Measurements from ENCODE around the gene ATP2B2. TPM values are rescaled to one million over a fixed set of nuclear protein-coding genes. Genes with fewer than 3 reads are reported as not detected.
A peak's percentile ranks its signal among the peaks of the same experiment; 100 is the strongest.

The ATP2B2 gene
- total RNA-seq, 1 experiment from 2014 or later = 0.22 TPM

DNA sequence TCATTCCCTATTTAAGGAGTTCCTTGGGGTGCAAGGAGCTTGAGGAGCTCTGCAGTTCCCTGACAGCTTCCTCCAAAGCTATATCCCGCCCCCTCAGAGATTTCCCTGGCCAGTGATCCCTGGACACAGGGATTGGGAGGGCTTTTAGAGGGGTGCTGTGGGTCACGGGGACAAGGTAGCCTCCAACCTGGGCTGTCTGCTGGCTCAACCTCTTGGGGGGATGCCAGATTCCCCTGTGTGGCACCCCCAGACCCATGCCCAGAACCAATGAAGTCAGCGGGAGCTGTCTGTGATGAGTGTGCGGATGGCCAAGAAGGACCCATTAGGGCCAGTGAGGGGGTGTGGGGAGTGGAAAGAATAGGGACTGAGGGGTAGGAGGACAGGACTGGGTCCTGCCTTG, 21.0 kb upstream of the ATP2B2 start:
- no peak for DNase-seq
- no peaks in the 10 kb centered on the region for H3K9me3 ChIP-seq (ENCODE audit: low read length)
- no peak overlapping the region for H2AFZ ChIP-seq (ENCODE audit: low read length)

DNA sequence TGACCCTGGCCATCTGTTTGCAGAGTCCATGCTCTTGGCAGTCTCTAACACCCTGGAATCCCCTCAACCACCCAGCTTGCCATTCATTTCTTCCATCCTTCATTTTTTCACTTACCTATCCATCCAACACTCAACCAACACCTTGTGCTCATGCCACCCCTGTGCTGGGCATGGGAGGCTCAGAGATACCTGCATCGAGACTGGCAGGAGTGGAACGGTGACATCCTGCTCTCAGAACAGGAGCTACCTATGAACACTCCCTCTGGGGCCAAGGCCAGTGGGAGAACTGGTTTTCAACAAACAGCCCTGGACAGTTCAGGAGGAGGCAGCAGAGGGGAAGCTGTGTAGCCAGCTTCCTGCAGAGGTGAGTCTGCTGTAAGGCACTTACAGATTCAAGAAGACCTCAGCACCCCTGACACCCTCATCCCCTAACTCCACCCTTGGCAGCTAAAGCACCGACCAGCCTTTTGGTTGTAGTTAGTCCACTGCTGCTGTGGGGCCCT, 19.5 kb upstream of the ATP2B2 start:
- Histone ChIP-seq H3K4me3 (ENCODE audit: low read length) (no peak overlapping the region), H3K79me2 (ENCODE audit: low read length) (no peaks in the 10 kb centered on the region), H3K9me2 (replicated peaks; ENCODE audit: insufficient read depth, low read length) (no peaks in the 10 kb centered on the region), H2AFZ (ENCODE audit: low read length) (no peak overlapping the region), H3K27ac (ENCODE audit: low read length) (no peak overlapping the region), H4K20me1 (ENCODE audit: insufficient read depth, low read depth, low read length) (no peaks in the 10 kb centered on the region; the same call in 1 of the 2 replicates), H3K4me1 (ENCODE audit: low read length) (peaks cover 5% of the 10 kb centered on the region; the same call in 1 of the 2 replicates), H3K36me3 (ENCODE audit: insufficient read depth, low read length) (no peaks in the 10 kb centered on the region), H3K27me3 (ENCODE audit: low read length) (no peaks in the 10 kb centered on the region), H3K9me3 (ENCODE audit: low read length) (no peaks in the 10 kb centered on the region), H3K4me2 (ENCODE audit: low read depth, low read length, poor library complexity, severe bottlenecking) (no peak overlapping the region), H3K9ac (ENCODE audit: low read length) (no peak overlapping the region)
- no peak for DNase-seq

More for the DNA sequence above, 21.0 kb upstream of the ATP2B2 start:
- no peaks in the 10 kb centered on the region for H3K9me2 ChIP-seq (replicated peaks; ENCODE audit: insufficient read depth, low read length)
- no peaks in the 10 kb centered on the region; the same call in 1 of the 2 replicates for H4K20me1 ChIP-seq (ENCODE audit: insufficient read depth, low read depth, low read length)
- H3K4me2 ChIP-seq (ENCODE audit: low read depth, low read length, poor library complexity, severe bottlenecking) = no peak overlapping the region
- H3K9ac ChIP-seq (ENCODE audit: low read length) = no peak overlapping the region
- H3K36me3 ChIP-seq (ENCODE audit: insufficient read depth, low read length) = no peaks in the 10 kb centered on the region
- no peaks in the 10 kb centered on the region for H3K79me2 ChIP-seq (ENCODE audit: low read length)
- no peaks in the 10 kb centered on the region for H3K27me3 ChIP-seq (ENCODE audit: low read length)
- H3K4me1 ChIP-seq (ENCODE audit: low read length) = peaks cover 5% of the 10 kb centered on the region; the same call in 1 of the 2 replicates
- H3K4me3 ChIP-seq (ENCODE audit: low read length) = no peak overlapping the region
- H3K27ac ChIP-seq (ENCODE audit: low read length) = no peak overlapping the region

DNA sequence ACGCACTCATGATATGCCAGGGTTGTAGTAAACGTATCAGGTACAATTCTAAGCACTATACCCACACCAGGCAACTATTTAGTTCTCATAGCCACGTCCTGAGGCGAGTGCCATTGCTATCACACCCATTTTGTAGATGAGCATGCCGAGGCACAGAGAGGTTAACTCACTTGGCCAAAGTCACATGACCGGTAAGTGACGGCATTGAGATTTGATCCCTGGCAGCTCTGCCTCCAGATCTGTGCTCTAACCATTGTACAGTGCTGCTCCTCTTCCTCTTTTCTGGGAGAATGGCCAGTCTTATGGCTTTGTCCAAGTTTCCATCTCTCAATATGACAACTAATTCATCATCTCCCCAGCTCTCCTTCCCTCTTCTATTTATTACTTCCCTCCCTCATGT, 18.9 kb upstream of the ATP2B2 start:
- H3K4me2 ChIP-seq (ENCODE audit: low read depth, low read length, poor library complexity, severe bottlenecking) = no peak overlapping the region
- H3K4me1 ChIP-seq (ENCODE audit: low read length) = peaks cover 5% of the 10 kb centered on the region; the same call in 1 of the 2 replicates
- H3K4me3 ChIP-seq (ENCODE audit: low read length) = no peak overlapping the region

DNA sequence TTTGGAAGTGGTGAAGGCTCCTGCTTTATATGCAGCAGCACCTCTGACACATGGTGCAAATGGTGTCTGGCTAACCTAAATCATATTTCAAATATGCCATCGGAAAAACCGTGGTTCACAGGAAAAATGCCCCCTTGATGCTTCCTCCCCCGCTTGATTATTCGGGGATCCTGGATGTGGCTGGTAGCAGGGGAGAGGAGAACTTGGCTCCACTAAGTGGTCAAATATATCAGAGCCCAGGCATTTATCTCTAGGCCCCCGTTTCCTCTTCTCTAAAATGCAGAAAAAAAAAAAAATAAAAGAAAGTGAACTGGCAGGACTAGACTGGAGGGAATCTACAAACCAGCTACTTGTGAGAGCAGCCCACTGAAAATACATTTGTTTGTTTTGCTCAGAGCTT, 18.2 kb upstream of the ATP2B2 start:
- no peak overlapping the region for H3K27ac ChIP-seq (ENCODE audit: low read length)
- H3K9me3 ChIP-seq (ENCODE audit: low read length) = no peaks in the 10 kb centered on the region
- H3K36me3 ChIP-seq (ENCODE audit: insufficient read depth, low read length) = no peaks in the 10 kb centered on the region
- DNase-seq = no peak
- no peak overlapping the region for H2AFZ ChIP-seq (ENCODE audit: low read length)
- no peaks in the 10 kb centered on the region for H3K9me2 ChIP-seq (replicated peaks; ENCODE audit: insufficient read depth, low read length)
- no peaks in the 10 kb centered on the region for H4K20me1 ChIP-seq (ENCODE audit: insufficient read depth, low read depth, low read length)
- H3K4me3 ChIP-seq (ENCODE audit: low read length) = no peak overlapping the region
- no peak overlapping the region for H3K9ac ChIP-seq (ENCODE audit: low read length)
- H3K4me1 ChIP-seq (ENCODE audit: low read length) = peaks cover 6% of the 10 kb centered on the region
- no peak overlapping the region for H3K4me2 ChIP-seq (ENCODE audit: low read depth, low read length, poor library complexity, severe bottlenecking)
- H3K27me3 ChIP-seq (ENCODE audit: low read length) = no peaks in the 10 kb centered on the region
- H3K79me2 ChIP-seq (ENCODE audit: low read length) = no peaks in the 10 kb centered on the region

More for the DNA sequence above, 18.9 kb upstream of the ATP2B2 start:
- Histone ChIP-seq H3K9ac (ENCODE audit: low read length) (no peak overlapping the region), H3K27me3 (ENCODE audit: low read length) (no peaks in the 10 kb centered on the region), H3K9me3 (ENCODE audit: low read length) (no peaks in the 10 kb centered on the region), H3K27ac (ENCODE audit: low read length) (no peak overlapping the region), H3K9me2 (replicated peaks; ENCODE audit: insufficient read depth, low read length) (no peaks in the 10 kb centered on the region), H4K20me1 (ENCODE audit: insufficient read depth, low read depth, low read length) (no peaks in the 10 kb centered on the region; the same call in 1 of the 2 replicates), H3K79me2 (ENCODE audit: low read length) (no peaks in the 10 kb centered on the region), H3K36me3 (ENCODE audit: insufficient read depth, low read length) (no peaks in the 10 kb centered on the region), H2AFZ (ENCODE audit: low read length) (no peak overlapping the region)
- no peak for DNase-seq

DNA sequence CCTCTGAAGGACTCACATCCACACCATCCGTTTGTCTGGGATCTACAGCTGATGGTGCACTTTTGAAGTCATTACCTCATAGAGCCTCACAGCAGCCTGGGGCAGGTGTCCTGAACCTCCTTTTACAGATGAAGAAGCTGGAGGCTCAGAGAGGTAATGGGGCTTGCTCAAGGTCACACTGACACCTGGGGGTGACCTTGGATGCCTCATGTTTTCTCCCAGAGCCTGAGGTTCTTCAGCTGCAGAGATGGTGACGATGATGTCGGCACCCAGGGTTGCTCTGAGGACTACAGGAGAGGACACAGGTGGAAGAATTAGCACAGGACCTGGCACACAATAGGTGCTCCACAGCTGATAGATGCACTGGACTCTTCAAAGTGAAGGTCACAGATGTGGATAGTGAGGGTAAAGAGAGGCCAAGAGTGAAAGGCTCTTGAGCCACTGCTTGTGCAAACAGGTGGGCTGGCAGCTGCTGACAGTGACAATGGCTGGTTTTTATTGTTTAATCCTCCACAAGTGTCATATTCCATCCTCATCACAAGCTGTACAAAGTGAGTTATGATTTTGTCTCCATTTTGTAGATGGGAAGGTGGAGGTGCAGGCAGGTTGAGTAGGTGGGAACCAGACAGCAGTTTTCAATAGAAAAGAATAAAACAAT, 17.4 kb upstream of the ATP2B2 start:
- Histone ChIP-seq H3K9me3 (ENCODE audit: low read length) (no peaks in the 10 kb centered on the region), H3K9me2 (replicated peaks; ENCODE audit: insufficient read depth, low read length) (no peaks in the 10 kb centered on the region), H3K79me2 (ENCODE audit: low read length) (no peaks in the 10 kb centered on the region), H3K36me3 (ENCODE audit: insufficient read depth, low read length) (no peaks in the 10 kb centered on the region), H4K20me1 (ENCODE audit: insufficient read depth, low read depth, low read length) (no peaks in the 10 kb centered on the region), H3K9ac (ENCODE audit: low read length) (no peak overlapping the region), H3K27me3 (ENCODE audit: low read length) (no peaks in the 10 kb centered on the region), H3K4me3 (ENCODE audit: low read length) (no peak overlapping the region), H2AFZ (ENCODE audit: low read length) (no peak overlapping the region), H3K27ac (ENCODE audit: low read length) (no peak overlapping the region), H3K4me1 (ENCODE audit: low read length) (peaks cover 14% of the 10 kb centered on the region), H3K4me2 (ENCODE audit: low read depth, low read length, poor library complexity, severe bottlenecking) (no peak overlapping the region)
- peak; percentile 56 for DNase-seq

DNA sequence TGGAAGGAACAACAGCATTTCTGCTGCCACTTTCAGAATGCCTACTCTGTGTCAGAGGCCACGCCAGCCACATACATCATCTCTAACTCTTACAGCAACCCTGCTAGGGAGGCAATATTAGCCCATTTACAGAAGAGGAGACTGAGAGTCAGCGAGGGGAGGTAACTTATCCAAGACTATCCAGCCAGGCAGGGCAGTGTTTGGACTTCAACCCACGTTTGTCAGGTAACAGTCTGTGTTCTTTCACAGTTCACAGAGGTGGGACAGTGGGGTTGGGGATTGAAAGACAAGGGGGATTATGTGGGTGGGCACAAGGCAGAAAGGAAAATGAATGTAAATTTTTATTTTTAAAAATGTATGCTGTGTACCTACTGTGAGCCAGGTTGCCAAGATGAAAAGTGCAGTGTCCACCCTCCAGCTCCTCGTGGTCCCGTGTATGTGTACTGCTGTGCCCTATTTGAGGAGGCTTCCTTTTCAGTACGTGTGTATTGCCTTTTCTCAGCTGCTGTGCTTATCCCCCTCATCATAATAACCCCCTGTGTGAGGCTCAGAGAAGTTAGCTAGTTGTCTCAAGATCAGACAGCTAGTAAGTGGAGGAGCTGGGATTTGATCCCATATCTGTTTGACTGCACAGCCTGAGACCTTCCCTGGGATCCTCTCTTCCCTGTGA, 16.5 kb upstream of the ATP2B2 start:
- no peak overlapping the region for H2AFZ ChIP-seq (ENCODE audit: low read length)
- peaks cover 22% of the 10 kb centered on the region for H3K4me1 ChIP-seq (ENCODE audit: low read length)
- H3K9ac ChIP-seq (ENCODE audit: low read length) = no peak overlapping the region
- no peaks in the 10 kb centered on the region for H3K9me3 ChIP-seq (ENCODE audit: low read length)
- no peaks in the 10 kb centered on the region for H3K9me2 ChIP-seq (replicated peaks; ENCODE audit: insufficient read depth, low read length)
- no peaks in the 10 kb centered on the region for H3K27me3 ChIP-seq (ENCODE audit: low read length)
- no peak for DNase-seq
- H3K36me3 ChIP-seq (ENCODE audit: insufficient read depth, low read length) = no peaks in the 10 kb centered on the region
- no peaks in the 10 kb centered on the region for H3K79me2 ChIP-seq (ENCODE audit: low read length)
- no peak overlapping the region for H3K4me3 ChIP-seq (ENCODE audit: low read length)
- no peaks in the 10 kb centered on the region for H4K20me1 ChIP-seq (ENCODE audit: insufficient read depth, low read depth, low read length)
- H3K27ac ChIP-seq (ENCODE audit: low read length) = no peak overlapping the region
- no peak overlapping the region for H3K4me2 ChIP-seq (ENCODE audit: low read depth, low read length, poor library complexity, severe bottlenecking)

DNA sequence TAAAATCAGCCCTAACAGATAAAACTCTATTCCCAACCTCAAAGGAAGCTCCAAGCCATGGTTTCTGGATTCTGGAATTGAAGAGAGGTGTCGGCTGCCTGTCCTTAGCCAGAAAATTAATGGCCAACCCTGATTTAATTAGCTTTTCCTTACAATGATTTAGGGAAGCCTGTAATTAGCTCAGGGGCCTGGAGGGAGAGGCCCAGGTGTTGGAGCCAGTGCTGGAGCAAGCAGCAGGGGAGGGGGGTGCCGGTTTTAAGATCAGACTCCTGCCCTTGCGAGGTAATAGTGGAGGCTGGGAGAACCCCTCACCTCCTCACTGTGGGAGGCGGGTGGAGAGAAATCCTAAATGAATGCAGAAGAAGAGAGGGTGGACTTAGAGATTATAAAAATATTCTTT, 14.7 kb upstream of the ATP2B2 start:
- Histone ChIP-seq H3K9me2 (replicated peaks; ENCODE audit: insufficient read depth, low read length) (no peaks in the 10 kb centered on the region), H3K4me1 (ENCODE audit: low read length) (peaks cover 39% of the 10 kb centered on the region), H3K27ac (ENCODE audit: low read length) (no peak overlapping the region), H2AFZ (ENCODE audit: low read length) (no peak overlapping the region), H3K27me3 (ENCODE audit: low read length) (no peaks in the 10 kb centered on the region), H3K9me3 (ENCODE audit: low read length) (no peaks in the 10 kb centered on the region), H3K4me2 (ENCODE audit: low read depth, low read length, poor library complexity, severe bottlenecking) (no peak overlapping the region), H3K79me2 (ENCODE audit: low read length) (no peaks in the 10 kb centered on the region), H3K36me3 (ENCODE audit: insufficient read depth, low read length) (no peaks in the 10 kb centered on the region), H4K20me1 (ENCODE audit: insufficient read depth, low read depth, low read length) (no peaks in the 10 kb centered on the region), H3K9ac (ENCODE audit: low read length) (no peak overlapping the region), H3K4me3 (ENCODE audit: low read length) (no peak overlapping the region)
- no peak for DNase-seq

DNA sequence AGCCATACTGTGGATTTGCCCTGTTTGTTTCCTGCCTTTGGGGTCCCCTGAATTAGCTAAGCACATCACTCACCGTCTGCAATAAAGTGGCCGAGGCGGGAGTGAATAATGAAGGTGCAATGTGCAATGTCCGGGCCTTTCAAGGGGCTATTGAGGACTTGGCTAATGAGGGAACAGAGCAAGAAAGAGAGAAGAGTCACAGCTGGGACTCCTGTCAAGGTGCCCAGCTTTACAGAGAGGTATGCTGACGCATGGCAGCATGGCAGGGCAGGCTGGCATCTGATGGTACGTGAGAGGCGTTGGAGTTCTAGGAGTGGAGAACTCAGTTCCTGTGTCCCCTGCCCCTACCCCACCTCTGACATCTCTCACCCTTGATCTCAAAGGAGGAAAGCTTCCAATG, 13.8 kb upstream of the ATP2B2 start:
- Histone ChIP-seq H2AFZ (ENCODE audit: low read length) (no peak overlapping the region), H4K20me1 (ENCODE audit: insufficient read depth, low read depth, low read length) (no peaks in the 10 kb centered on the region), H3K4me2 (ENCODE audit: low read depth, low read length, poor library complexity, severe bottlenecking) (no peak overlapping the region), H3K27me3 (ENCODE audit: low read length) (no peaks in the 10 kb centered on the region), H3K9me2 (replicated peaks; ENCODE audit: insufficient read depth, low read length) (no peaks in the 10 kb centered on the region), H3K9me3 (ENCODE audit: low read length) (no peaks in the 10 kb centered on the region), H3K4me1 (ENCODE audit: low read length) (peaks cover 45% of the 10 kb centered on the region), H3K36me3 (ENCODE audit: insufficient read depth, low read length) (no peaks in the 10 kb centered on the region), H3K9ac (ENCODE audit: low read length) (no peak overlapping the region), H3K27ac (ENCODE audit: low read length) (no peak overlapping the region), H3K4me3 (ENCODE audit: low read length) (no peak overlapping the region), H3K79me2 (ENCODE audit: low read length) (no peaks in the 10 kb centered on the region)
- no peak for DNase-seq

Measured in Karpas-422 (cell line).